ENCODE measurements around the gene IL16.

DNA sequence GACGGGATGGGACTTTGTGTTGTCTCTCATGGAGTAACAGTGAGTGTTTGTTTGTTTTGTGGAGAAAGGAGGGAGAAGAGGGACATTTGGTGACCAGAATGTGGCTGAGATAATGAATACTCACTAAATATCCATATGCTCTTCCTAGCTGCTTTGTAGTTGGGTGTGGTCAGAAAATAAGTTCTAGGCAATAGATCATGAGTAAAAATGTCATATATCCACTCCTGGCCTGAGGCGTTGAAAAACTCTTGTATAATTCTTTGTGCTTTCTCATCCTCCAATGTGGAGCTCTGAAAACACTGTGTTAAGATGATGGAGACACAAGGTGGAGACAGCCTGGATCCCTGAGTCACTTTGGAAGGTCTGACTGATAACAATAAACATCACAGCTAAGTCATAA lies 28.0 kb upstream of the IL16 start:
- TF ChIP-seq, protein P1, sequence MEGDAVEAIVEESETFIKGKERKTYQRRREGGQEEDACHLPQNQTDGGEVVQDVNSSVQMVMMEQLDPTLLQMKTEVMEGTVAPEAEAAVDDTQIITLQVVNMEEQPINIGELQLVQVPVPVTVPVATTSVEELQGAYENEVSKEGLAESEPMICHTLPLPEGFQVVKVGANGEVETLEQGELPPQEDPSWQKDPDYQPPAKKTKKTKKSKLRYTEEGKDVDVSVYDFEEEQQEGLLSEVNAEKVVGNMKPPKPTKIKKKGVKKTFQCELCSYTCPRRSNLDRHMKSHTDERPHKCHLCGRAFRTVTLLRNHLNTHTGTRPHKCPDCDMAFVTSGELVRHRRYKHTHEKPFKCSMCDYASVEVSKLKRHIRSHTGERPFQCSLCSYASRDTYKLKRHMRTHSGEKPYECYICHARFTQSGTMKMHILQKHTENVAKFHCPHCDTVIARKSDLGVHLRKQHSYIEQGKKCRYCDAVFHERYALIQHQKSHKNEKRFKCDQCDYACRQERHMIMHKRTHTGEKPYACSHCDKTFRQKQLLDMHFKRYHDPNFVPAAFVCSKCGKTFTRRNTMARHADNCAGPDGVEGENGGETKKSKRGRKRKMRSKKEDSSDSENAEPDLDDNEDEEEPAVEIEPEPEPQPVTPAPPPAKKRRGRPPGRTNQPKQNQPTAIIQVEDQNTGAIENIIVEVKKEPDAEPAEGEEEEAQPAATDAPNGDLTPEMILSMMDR (IDR thresholded peaks at IDR 0.05; ENCODE audit: low read depth, low read length, missing input control) = no peak
- TF ChIP-seq YY1 (IDR thresholded peaks at IDR 0.05) (no peak), TAF1 (conservative IDR thresholded peaks at IDR 0.05) (no peak), RXRA (IDR thresholded peaks at IDR 0.05) (no peak), EGR1 (IDR thresholded peaks at IDR 0.05; ENCODE audit: low read depth in 2 of 2) (no peak), SP1 (IDR thresholded peaks at IDR 0.05) (no peak)
- TF ChIP-seq, protein P2, sequence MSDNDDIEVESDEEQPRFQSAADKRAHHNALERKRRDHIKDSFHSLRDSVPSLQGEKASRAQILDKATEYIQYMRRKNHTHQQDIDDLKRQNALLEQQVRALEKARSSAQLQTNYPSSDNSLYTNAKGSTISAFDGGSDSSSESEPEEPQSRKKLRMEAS (IDR thresholded peaks at IDR 0.05) = no peak
- TF ChIP-seq, protein P3, sequence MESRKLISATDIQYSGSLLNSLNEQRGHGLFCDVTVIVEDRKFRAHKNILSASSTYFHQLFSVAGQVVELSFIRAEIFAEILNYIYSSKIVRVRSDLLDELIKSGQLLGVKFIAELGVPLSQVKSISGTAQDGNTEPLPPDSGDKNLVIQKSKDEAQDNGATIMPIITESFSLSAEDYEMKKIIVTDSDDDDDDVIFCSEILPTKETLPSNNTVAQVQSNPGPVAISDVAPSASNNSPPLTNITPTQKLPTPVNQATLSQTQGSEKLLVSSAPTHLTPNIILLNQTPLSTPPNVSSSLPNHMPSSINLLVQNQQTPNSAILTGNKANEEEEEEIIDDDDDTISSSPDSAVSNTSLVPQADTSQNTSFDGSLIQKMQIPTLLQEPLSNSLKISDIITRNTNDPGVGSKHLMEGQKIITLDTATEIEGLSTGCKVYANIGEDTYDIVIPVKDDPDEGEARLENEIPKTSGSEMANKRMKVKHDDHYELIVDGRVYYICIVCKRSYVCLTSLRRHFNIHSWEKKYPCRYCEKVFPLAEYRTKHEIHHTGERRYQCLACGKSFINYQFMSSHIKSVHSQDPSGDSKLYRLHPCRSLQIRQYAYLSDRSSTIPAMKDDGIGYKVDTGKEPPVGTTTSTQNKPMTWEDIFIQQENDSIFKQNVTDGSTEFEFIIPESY (IDR thresholded peaks at IDR 0.05) = no peak
- TF ChIP-seq, protein P4, sequence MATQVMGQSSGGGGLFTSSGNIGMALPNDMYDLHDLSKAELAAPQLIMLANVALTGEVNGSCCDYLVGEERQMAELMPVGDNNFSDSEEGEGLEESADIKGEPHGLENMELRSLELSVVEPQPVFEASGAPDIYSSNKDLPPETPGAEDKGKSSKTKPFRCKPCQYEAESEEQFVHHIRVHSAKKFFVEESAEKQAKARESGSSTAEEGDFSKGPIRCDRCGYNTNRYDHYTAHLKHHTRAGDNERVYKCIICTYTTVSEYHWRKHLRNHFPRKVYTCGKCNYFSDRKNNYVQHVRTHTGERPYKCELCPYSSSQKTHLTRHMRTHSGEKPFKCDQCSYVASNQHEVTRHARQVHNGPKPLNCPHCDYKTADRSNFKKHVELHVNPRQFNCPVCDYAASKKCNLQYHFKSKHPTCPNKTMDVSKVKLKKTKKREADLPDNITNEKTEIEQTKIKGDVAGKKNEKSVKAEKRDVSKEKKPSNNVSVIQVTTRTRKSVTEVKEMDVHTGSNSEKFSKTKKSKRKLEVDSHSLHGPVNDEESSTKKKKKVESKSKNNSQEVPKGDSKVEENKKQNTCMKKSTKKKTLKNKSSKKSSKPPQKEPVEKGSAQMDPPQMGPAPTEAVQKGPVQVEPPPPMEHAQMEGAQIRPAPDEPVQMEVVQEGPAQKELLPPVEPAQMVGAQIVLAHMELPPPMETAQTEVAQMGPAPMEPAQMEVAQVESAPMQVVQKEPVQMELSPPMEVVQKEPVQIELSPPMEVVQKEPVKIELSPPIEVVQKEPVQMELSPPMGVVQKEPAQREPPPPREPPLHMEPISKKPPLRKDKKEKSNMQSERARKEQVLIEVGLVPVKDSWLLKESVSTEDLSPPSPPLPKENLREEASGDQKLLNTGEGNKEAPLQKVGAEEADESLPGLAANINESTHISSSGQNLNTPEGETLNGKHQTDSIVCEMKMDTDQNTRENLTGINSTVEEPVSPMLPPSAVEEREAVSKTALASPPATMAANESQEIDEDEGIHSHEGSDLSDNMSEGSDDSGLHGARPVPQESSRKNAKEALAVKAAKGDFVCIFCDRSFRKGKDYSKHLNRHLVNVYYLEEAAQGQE (IDR thresholded peaks at IDR 0.05) = no peak
- TF ChIP-seq, protein P5, sequence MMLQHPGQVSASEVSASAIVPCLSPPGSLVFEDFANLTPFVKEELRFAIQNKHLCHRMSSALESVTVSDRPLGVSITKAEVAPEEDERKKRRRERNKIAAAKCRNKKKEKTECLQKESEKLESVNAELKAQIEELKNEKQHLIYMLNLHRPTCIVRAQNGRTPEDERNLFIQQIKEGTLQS (IDR thresholded peaks at IDR 0.05) = no peak

Data from liver (tissue), 3 donors.